Osteoblast (primary cell): ENCODE results near the gene PDHB. TPM values are rescaled to one million over a fixed set of nuclear protein-coding genes. Genes with fewer than 3 reads are reported as not detected.

Experiments
- DNase-seq: peaks from one replicate; pipeline ENCODE4 v3.0.0; 2011; ENCODE audit warnings: low spot score, mixed read lengths; ENCODE audit not compliant: insufficient read length; ENCODE audit errors: missing footprints
- H2AFZ ChIP-seq: 2 replicates; pipeline ENCODE4 v1.6.0; 2011; ENCODE audit warnings: mild to moderate bottlenecking, low read length
- H3K27ac ChIP-seq: 2 replicates; pipeline ENCODE4 v1.5.1; 2011; ENCODE audit warnings: mild to moderate bottlenecking, low read depth, low read length, moderate library complexity
- H3K27me3 ChIP-seq: 2 replicates; pipeline ENCODE4 v1.6.0; 2012; ENCODE audit warnings: mild to moderate bottlenecking, control low read depth, inconsistent platforms, low read length, moderate library complexity; ENCODE audit not compliant: insufficient read depth
- H3K36me3 ChIP-seq: 2 replicates; pipeline ENCODE4 v1.5.1; 2011; ENCODE audit warnings: mild to moderate bottlenecking, low read length, control low read depth, moderate library complexity; ENCODE audit not compliant: insufficient read depth
- H3K4me1 ChIP-seq: 2 replicates; pipeline ENCODE4 v1.5.1; 2011; ENCODE audit warnings: mild to moderate bottlenecking, low read length, control low read depth, moderate library complexity; ENCODE audit not compliant: insufficient read depth
- H3K4me2 ChIP-seq: 2 replicates; pipeline ENCODE4 v1.6.0; 2011; ENCODE audit warnings: mild to moderate bottlenecking, low read length; ENCODE audit not compliant: insufficient read depth
- H3K4me3 ChIP-seq: fragments of 200-600 bp; sonication (generic); 3 replicates; pipeline ENCODE4 v1.5.1; 2012; ENCODE audit warnings: mild to moderate bottlenecking, low read length, inconsistent platforms; ENCODE audit not compliant: insufficient read depth
- H3K79me2 ChIP-seq: 2 replicates; pipeline ENCODE4 v1.6.0; 2012; ENCODE audit warnings: mild to moderate bottlenecking, low read length, control low read depth, inconsistent platforms; ENCODE audit not compliant: insufficient read depth
- H3K9me3 ChIP-seq: 2 replicates; pipeline ENCODE4 v1.5.1; 2011; ENCODE audit warnings: low read depth, low read length, control low read depth
- H4K20me1 ChIP-seq: 2 replicates; pipeline ENCODE4 v1.6.0; 2012; ENCODE audit warnings: mild to moderate bottlenecking, low read length, control low read depth; ENCODE audit not compliant: insufficient read depth
- total RNA-seq: library from RNA; depleted of rRNA; stranded (reverse); fragments of >200 nt; gene quantifications from 2 replicates; pipeline ENCODE4 v1.2.3, GENCODE V29; 2012
- TF ChIP-seq, protein P1 (sequence below): IDR thresholded peaks from 2 replicates; pipeline ENCODE4 v1.5.1; 2011; ENCODE audit warnings: mild to moderate bottlenecking, low read depth, low read length, moderate library complexity; ENCODE audit errors: extremely low read depth

Gene PDHB
- total RNA-seq, 1 donor: 78.2 TPM

- no peaks in the 10 kb centered on the region for H3K9me3 ChIP-seq
- H3K4me1 ChIP-seq: peaks cover 16% of the 10 kb centered on the region
- H2AFZ ChIP-seq: no peak overlapping the region
- no peaks in the 10 kb centered on the region for H4K20me1 ChIP-seq
- no peaks in the 10 kb centered on the region for H3K79me2 ChIP-seq
- peaks cover 39% of the 10 kb centered on the region for H3K36me3 ChIP-seq
- no peaks in the 10 kb centered on the region for H3K27me3 ChIP-seq
- H3K27ac ChIP-seq: no peak overlapping the region
- TF ChIP-seq, protein P1, sequence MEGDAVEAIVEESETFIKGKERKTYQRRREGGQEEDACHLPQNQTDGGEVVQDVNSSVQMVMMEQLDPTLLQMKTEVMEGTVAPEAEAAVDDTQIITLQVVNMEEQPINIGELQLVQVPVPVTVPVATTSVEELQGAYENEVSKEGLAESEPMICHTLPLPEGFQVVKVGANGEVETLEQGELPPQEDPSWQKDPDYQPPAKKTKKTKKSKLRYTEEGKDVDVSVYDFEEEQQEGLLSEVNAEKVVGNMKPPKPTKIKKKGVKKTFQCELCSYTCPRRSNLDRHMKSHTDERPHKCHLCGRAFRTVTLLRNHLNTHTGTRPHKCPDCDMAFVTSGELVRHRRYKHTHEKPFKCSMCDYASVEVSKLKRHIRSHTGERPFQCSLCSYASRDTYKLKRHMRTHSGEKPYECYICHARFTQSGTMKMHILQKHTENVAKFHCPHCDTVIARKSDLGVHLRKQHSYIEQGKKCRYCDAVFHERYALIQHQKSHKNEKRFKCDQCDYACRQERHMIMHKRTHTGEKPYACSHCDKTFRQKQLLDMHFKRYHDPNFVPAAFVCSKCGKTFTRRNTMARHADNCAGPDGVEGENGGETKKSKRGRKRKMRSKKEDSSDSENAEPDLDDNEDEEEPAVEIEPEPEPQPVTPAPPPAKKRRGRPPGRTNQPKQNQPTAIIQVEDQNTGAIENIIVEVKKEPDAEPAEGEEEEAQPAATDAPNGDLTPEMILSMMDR: no peak
- DNase-seq: no peak
- no peak overlapping the region for H3K4me3 ChIP-seq
- H3K4me2 ChIP-seq: no peak overlapping the region
Measured at GRCh38 chr3:58409663-58410062, 24.0 kb downstream of the PDHB start.

- TF ChIP-seq, protein P1: no peak
- Histone ChIP-seq H3K9me3 (no peaks in the 10 kb centered on the region), H3K27ac (no peak overlapping the region), H3K79me2 (no peaks in the 10 kb centered on the region), H4K20me1 (no peaks in the 10 kb centered on the region), H3K36me3 (peaks cover 39% of the 10 kb centered on the region), H2AFZ (no peak overlapping the region), H3K27me3 (no peaks in the 10 kb centered on the region), H3K4me2 (no peak overlapping the region), H3K4me3 (no peak overlapping the region), H3K4me1 (peaks cover 19% of the 10 kb centered on the region)
- no peak for DNase-seq
Measured at GRCh38 chr3:58408906-58409305, 24.7 kb downstream of the PDHB start.

GRCh38 chr3:58404396-58404795 lies 29.2 kb downstream of the PDHB start:
- peak overlapping the region; percentile 14 for H3K4me2 ChIP-seq
- peak overlapping the region; percentile 45 for H3K27ac ChIP-seq
- TF ChIP-seq, protein P1: no peak
- no peak overlapping the region for H2AFZ ChIP-seq
- H3K36me3 ChIP-seq: peaks cover 26% of the 10 kb centered on the region
- H3K4me1 ChIP-seq: peaks cover 12% of the 10 kb centered on the region
- H3K79me2 ChIP-seq: no peaks in the 10 kb centered on the region
- no peaks in the 10 kb centered on the region for H3K9me3 ChIP-seq
- H4K20me1 ChIP-seq: no peaks in the 10 kb centered on the region
- H3K4me3 ChIP-seq: no peak overlapping the region
- H3K27me3 ChIP-seq: no peaks in the 10 kb centered on the region
- DNase-seq: peak; percentile 91

DNA sequence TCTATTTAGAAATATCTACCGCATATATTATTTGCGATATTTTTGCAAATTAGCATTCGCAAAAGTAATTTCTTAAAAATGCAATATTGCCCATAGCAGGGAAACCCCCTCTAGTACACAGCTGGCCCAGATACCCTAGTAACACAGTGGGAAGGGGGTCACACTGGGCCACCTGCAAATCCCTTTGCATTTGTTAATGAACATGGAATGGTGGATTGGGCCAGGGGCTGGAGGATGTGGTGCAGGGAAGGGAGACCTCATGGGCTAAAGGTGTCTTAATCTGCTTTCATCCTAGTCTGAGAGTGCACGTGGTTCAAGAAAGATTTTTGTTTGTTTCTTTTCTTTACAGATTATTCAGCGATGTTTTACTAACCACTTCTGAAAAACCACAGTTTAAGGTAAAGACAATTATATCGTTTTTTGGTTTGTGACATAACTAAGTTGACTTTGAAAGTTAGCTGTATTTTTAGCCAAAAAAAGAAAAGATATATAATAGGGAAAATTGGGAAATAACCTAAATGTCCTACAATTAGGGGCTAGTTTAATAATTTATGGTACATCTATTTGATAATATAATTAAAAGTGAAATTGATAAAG lies 30.0 kb downstream of the PDHB start:
- no peak overlapping the region for H3K4me2 ChIP-seq
- TF ChIP-seq, protein P1: no peak
- peaks cover 12% of the 10 kb centered on the region for H3K4me1 ChIP-seq
- peak overlapping the region; percentile 45 for H3K27ac ChIP-seq
- no peaks in the 10 kb centered on the region for H3K27me3 ChIP-seq
- no peaks in the 10 kb centered on the region for H3K79me2 ChIP-seq
- no peak overlapping the region for H3K4me3 ChIP-seq
- no peaks in the 10 kb centered on the region for H4K20me1 ChIP-seq
- H3K36me3 ChIP-seq: peaks cover 26% of the 10 kb centered on the region
- H3K9me3 ChIP-seq: no peaks in the 10 kb centered on the region
- H2AFZ ChIP-seq: no peak overlapping the region
- DNase-seq: no peak
